NCI-H146 treated with DMSO at 0.1 percent for 48 hours (cell line): ENCODE measurements around the gene CLSTN2.
A peak's percentile ranks its signal among the peaks of the same experiment; 100 is the strongest.

Source experiments
- DNase-seq: peaks from one replicate; lab custom pipeline; 2025; ENCODE audit not compliant: unreplicated experiment; lab: John Stamatoyannopoulos, UW

CLSTN2 gene

DNA sequence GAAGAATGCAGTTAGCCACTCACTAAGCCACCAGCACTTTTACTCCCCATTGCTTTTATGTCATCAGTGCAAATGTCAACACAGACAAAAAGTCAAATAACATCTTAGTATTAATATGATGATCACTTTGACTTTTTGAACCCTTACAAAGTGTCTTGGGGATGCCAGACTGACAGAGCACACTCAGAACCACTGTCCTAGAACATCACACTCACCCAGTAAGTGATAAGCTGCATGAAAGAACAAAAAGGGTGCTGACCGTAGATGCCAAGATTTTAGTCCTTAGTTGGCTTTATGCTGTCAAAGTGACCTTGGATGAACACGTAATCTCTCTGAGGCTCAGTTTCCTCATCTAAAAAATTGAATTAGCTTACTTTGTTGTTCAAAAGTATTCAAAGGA lies 463.4 kb downstream of the CLSTN2 start:
- no peak for DNase-seq

GRCh38 chr3:140399871-140400270 lies 464.9 kb downstream of the CLSTN2 start:
- no peak for DNase-seq

DNA sequence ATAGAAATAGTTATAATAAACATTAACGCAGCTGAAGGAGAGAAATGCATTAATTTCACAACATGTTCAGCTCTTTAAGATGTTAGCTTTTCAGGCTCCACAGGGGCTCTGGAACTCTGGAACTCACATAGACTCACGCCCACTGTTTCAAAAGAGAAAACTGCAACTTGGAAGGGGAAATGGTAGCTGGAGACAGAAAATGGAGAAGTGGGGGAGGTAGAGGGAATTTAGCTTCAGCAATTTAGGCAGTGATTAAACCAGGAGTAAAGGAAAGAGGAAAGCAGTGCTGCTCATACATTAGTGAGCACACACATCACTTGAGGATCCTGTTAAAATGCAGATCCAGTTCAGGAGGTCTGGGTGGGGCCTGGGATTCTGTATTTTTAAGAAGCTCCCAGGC lies 468.1 kb downstream of the CLSTN2 start:
- DNase-seq: no peak

GRCh38 chr3:140403608-140404007 lies 468.6 kb downstream of the CLSTN2 start:
- DNase-seq: no peak

- DNase-seq: no peak
These were observed 471.7 kb downstream of the CLSTN2 start for GRCh38 chr3:140406655-140407054.

GRCh38 chr3:140408252-140408651 lies 473.3 kb downstream of the CLSTN2 start:
- no peak for DNase-seq

- DNase-seq: no peak
These were observed 481.7 kb downstream of the CLSTN2 start for GRCh38 chr3:140416666-140417065.

DNA sequence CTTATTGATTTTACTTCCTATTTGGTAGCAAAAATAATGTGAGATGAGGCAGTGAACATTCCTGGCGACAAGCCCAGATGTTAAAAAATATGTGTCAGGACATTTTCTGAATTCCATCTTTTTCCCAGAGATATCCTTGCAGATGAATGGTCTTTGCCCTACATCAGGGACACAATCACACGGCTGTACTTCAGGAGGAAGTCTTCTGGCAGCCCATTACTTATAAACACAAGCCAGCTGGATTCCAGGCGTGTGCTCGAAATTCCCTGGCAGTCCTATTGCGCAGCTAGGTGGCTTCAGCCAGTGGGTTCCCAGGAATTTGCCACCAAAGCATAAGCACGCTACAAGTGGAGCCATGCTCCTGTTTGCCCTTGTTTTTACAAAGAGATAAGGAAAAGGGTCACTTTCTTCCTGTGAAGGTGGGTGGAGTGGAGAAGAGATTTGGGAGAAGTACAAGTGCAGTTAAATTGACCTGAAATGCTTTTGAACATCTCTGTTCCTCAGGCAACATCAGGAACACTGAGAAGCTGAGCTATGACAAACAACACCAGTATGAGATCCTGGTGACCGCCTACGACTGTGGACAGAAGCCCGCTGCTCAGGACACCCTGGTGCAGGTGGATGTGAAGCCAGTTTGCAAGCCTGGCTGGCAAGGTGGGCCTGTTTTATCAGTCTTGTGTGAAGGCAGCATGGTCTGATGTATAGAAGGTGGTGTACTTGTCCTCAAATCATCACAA lies 485.8 kb downstream of the CLSTN2 start:
- DNase-seq: no peak

- DNase-seq: no peak
These were observed 486.9 kb downstream of the CLSTN2 start for GRCh38 chr3:140421884-140422283.

GRCh38 chr3:140423146-140423545 lies 488.2 kb downstream of the CLSTN2 start:
- no peak for DNase-seq

DNA sequence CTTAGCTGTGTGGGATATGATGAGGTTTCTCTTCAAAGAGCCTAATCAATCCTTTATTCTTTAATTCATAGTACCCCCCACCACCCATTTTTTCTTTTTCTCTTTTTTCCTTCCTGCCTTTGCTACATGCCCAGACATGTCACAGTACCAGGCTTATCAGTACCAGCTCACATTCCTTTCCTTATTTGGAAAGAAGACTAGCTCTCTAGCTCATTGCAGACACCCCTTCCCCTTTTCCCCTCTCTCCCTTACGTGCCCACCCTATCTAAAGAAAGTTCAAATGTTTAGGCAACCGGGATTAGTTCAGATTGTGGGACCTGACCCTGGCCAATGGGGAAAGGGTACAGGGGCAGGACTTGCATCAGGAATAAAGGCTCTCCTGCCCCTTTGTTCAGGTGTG lies 488.6 kb downstream of the CLSTN2 start:
- peak; percentile 54 for DNase-seq

GRCh38 chr3:140424211-140424610 lies 489.2 kb downstream of the CLSTN2 start:
- DNase-seq: no peak

- DNase-seq: no peak
These were observed 489.7 kb downstream of the CLSTN2 start for GRCh38 chr3:140424726-140425125.

DNA sequence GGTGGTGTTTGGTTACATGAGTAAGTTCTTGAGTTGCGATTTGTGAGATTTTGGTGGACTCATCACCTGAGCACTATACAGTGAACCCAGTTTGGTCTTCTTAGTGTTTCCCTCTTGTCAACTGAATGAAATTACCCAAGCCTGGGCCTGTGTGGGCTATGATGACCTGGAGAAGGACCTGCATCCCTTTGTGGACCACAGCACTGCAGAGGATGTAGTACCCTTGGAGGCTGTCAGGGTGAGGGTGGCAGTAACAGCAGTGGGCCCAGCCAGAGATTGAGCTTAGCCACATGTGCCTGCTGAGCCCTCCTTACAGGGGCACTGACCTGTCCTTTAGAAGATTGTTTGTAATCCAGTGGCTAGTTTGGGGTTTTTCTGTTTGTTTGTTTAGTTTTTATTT lies 492.8 kb downstream of the CLSTN2 start:
- no peak for DNase-seq

- DNase-seq: no peak
These were observed 493.4 kb downstream of the CLSTN2 start for GRCh38 chr3:140428380-140428779.

DNA sequence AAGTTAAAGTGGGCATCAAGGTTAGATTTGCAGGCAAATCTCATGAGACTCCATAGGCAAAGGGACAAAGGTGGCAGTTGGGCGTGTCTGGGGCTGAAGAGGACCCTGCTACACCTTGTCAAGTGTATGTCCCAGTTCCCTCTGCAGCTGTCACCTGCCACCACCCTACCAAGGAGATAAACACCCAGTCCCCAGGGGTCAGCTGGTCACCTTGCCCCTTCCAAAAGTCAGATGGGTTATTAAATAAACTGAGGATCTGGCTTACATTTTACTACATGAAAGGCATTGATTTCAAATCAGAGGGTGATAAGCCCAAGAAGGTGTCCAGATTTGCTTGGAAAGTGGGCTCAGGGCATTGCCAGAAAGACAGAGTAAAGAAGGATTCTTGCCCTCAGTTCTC lies 494.8 kb downstream of the CLSTN2 start:
- no peak for DNase-seq

GRCh38 chr3:140430494-140430893 lies 495.5 kb downstream of the CLSTN2 start:
- DNase-seq: no peak

DNA sequence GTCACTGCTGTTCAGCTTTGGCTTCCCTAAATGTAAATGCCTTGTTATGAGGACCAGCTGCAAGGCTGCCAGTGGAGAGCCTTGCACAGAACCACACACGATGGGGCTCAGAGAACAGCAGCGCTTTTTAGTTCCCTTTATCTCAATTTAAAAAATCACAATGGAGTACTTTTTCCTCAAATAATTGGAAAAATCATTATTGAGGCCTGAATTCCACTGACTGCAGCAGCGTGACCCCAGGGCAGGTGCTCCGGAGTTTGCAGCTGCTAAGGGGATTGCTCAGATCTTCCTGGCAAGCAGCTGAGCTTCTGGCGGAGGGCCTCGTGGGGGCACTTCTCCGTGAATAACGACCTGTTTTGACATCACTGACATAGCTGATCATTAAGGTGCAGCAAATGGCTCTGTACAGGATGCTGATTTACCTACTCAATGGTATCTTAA lies 497.3 kb downstream of the CLSTN2 start:
- DNase-seq: peak; percentile 79

DNA sequence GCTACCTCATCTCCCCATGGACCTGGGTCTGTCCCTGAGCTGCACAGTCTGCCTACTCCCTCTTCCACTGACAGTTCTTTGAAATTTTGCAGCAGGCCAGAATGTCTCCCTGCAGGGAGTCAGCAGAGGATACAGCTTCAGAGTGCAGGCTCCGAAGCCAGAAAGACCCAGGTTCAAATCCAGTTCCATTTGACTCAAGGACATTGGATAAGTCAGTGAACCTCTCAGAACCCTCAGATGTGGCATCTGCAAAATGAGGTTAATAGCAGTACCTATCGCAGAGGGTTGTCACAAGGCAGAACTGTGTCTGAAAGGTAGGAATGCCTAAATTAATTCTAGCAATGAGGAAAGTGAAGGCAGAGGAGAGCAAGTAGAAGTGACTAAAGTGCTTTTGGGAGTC lies 498.4 kb downstream of the CLSTN2 start:
- DNase-seq: no peak

DNA sequence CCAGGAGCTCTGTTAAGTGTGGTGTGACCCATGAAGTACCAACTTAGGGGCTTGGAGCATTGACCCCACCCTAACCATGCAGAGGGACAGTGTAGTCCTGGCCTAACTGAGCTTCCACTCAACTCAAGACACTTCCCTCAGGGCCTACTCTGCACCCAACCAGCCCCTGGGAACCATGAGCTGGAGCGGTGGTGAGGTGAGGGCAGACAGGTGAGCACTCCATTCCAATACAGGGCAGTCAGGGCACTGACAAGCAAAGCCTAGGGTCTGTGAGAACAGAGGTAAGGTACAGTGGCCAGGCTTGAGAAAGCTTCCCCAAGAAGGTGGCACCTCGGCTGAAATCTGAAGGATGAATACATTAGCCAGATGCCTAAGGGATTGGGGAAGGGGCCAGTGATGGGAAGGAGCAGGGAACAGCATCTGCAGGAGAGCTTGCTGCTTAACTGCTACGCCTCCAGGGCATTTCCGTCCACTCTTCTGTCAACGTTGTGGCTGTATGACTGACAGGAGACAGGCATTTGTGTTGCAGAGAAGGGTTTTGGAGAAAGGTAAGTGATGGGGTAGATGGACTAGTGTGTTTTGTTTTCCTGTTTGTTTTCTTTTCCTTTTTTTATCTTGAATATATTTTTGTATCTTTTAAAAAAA lies 499.4 kb downstream of the CLSTN2 start:
- peak; percentile 28 for DNase-seq

DNA sequence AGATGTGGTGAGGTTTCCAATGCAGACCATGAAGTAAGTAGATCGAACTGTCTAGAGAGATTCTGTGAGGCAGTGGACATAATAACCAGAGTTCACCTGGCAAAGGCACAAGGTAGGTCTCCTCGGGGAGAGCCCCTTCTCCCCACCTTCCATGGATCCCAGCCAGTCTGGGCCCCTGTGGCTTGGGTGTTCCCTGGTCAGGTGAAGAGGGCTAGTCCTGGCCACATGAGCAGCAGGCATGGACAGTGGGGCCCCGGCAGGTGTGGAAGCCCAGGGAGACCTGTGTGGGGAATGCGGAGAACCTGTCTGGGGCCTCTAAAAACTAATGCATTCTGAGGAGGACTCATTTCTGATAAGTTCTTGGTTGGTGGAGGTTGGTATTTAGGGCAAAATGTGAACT lies 501.4 kb downstream of the CLSTN2 start:
- no peak for DNase-seq

DNA sequence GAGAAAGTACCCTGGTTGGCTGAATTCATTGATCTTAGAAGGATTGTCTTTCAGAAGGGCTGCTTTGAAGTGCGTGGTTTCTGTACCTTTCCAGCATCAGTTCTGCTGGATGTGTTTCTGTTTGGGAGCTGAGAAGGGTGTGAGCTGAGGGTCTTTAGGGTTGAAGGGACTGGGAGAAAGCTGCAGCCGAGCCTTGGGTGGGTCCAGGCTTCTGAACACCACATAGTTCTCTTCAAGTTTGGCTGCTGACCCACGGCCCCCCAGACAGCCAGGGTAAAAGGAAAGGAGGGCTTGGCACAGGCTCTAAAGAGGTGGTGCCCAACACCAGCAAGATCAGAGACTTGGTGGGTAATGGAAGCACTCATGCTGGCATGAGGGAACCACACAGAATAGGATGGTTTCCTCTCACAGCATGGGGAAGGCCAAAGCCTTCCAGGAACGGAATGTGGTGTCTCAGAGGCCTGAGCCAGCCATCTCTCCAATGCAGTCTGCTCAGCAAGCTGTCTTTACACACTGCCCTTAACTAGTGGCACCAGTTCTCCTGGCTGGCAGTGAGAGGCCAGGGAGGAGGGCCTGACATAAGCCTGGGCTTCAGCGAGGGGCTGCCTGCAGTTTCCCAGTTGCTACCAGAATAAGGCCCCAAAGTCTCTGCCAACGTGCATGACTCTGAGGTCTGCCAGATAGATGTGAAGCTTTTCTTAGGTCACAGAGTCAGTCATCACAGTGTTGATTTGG lies 503.9 kb downstream of the CLSTN2 start:
- no peak for DNase-seq
